ENCODE results near the gene RIOK1.

Gene RIOK1

GRCh38 chr6:7410851-7411250, 21.2 kb downstream of the RIOK1 start:
- DNase-seq = no peak

- DNase-seq = no peak
Observed at GRCh38 chr6:7411328-7411727, 21.7 kb downstream of the RIOK1 start.

- no peak for DNase-seq
Observed at GRCh38 chr6:7413151-7413823, 23.7 kb downstream of the RIOK1 start.

GRCh38 chr6:7414811-7415210, 25.2 kb downstream of the RIOK1 start:
- no peak for DNase-seq

GRCh38 chr6:7417684-7418083, 28.1 kb downstream of the RIOK1 start:
- no peak for DNase-seq

- DNase-seq = no peak
Observed at GRCh38 chr6:7418238-7418905, 28.8 kb downstream of the RIOK1 start.

- DNase-seq = no peak
Observed at GRCh38 chr6:7419065-7419464, 29.5 kb downstream of the RIOK1 start.

- DNase-seq = no peak
Observed at GRCh38 chr6:7421066-7421465, 31.5 kb downstream of the RIOK1 start.

- DNase-seq = no peak
Observed at GRCh38 chr6:7424058-7424457, 34.5 kb downstream of the RIOK1 start.

- no peak for DNase-seq
Observed at GRCh38 chr6:7424967-7425807, 35.6 kb downstream of the RIOK1 start.

- DNase-seq = no peak
Observed at GRCh38 chr6:7425808-7426190, 36.2 kb downstream of the RIOK1 start.

GRCh38 chr6:7426447-7427169, 37.0 kb downstream of the RIOK1 start:
- DNase-seq = no peak

- DNase-seq = no peak
Observed at GRCh38 chr6:7431313-7431673, 41.7 kb downstream of the RIOK1 start.

GRCh38 chr6:7431674-7432390, 42.2 kb downstream of the RIOK1 start:
- DNase-seq = no peak

GRCh38 chr6:7432391-7433120, 42.9 kb downstream of the RIOK1 start:
- no peak for DNase-seq

GRCh38 chr6:7433121-7433617, 43.6 kb downstream of the RIOK1 start:
- no peak for DNase-seq

GRCh38 chr6:7434672-7435071, 45.1 kb downstream of the RIOK1 start:
- no peak for DNase-seq

- no peak for DNase-seq
Observed at GRCh38 chr6:7438011-7438410, 48.4 kb downstream of the RIOK1 start.

GRCh38 chr6:7439228-7439627, 49.6 kb downstream of the RIOK1 start:
- no peak for DNase-seq

GRCh38 chr6:7440476-7440875, 50.9 kb downstream of the RIOK1 start:
- no peak for DNase-seq

GRCh38 chr6:7441048-7441775, 51.6 kb downstream of the RIOK1 start:
- no peak for DNase-seq
